Measurements from ENCODE around the gene ZXDC.

The ZXDC gene

GRCh38 chr3:126390751-126391150 is 84.9 kb downstream of the ZXDC start:
- no peak for DNase-seq

GRCh38 chr3:126390201-126390600 is 85.5 kb downstream of the ZXDC start:
- DNase-seq = no peak

DNA sequence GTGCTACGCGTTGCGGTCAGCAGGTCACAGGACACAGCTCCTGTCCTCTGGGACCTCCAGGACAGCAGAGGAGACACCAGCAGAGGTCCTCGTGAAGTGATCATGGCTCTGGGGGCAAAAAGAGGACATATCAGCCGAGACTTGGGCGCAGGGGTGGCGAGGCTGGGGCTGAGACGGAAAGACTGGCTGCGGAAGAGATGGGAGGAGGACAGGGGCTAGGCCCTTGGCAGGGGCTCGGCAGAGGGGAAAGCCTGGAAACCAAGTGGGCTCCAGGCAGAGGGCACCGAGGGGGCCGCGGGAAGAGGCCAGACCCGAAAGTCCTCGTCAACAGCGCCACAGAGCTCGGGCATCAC is 85.9 kb downstream of the ZXDC start:
- no peak for DNase-seq

- peak; percentile 84 for DNase-seq
Observed at GRCh38 chr3:126389112-126389793, 86.4 kb downstream of the ZXDC start.

Measured in 8988T (cell line).